ENCODE results near the gene SOX1.

DNA sequence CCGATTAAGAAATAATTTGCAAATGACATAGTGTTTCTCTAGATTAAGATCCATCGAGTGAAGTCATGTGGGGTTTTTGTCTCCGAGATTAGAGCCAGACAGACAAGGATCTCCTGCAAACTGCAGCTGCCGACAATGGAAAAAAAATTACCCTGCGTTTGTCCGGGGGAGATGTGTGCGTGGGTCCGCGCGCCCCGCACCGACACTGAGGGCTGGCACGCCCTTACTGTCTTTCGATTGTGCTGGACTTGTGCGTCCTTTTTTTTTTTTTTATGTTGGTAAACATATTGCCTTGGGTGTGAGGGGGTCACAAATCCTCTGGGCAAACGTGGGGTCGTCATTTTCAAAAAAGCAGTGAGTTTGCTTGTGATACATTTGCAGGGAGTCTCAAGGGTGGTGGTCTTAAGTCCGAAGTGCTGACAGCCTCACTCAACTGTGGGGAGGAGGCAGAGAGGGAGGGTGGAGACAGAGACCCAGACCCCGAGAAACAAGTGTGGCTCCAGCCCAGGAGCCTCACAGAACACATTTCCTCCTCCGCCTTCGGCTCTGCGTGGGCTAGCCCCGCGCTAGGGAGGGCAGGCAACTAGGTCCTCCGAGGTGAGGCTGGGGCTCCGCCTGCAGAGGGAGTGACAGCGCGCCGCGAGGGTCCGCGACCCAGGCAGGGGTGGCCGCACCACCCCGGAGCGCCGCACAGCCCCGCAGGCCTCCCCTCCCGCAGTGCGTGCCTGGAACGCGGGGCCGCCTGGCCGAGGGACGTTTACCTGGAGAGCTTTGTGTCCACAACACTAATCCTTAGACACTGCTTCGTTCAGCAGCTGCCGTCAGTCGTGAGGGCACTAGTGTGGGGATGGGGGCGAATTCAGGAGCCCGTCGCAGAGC is 11.7 kb upstream of the SOX1 start:
- TF ChIP-seq EZH2 (IDR thresholded peaks at IDR 0.05; ENCODE audit: insufficient read depth, poor library complexity, severe bottlenecking) (no peak), EZH2phosphoT487 (IDR thresholded peaks at IDR 0.05; ENCODE audit: insufficient read depth, low read depth) (no peak)
